HL-60 (cell line): ENCODE measurements around the gene OXSR1.

Experiments used
- CTCF ChIP-seq: IDR thresholded peaks from one replicate; pipeline ENCODE4 v1.5.1; 2011; ENCODE audit warnings: low read length, control low read depth, inconsistent platforms; ENCODE audit not compliant: insufficient read depth
- POLR2AphosphoS5 ChIP-seq: IDR thresholded peaks from 2 replicates; pipeline ENCODE4 v1.6.1; 2012; ENCODE audit warnings: low read depth
- REST ChIP-seq: IDR thresholded peaks from 2 replicates; pipeline ENCODE4 v1.6.1; 2012; ENCODE audit warnings: low read depth; ENCODE audit not compliant: insufficient replicate concordance

GRCh38 chr3:38116471-38117162, 48.7 kb upstream of the OXSR1 start:
- TF ChIP-seq CTCF (no peak), REST (no peak), POLR2AphosphoS5 (no peak)
